ENCODE results near the gene COG8.

DNA sequence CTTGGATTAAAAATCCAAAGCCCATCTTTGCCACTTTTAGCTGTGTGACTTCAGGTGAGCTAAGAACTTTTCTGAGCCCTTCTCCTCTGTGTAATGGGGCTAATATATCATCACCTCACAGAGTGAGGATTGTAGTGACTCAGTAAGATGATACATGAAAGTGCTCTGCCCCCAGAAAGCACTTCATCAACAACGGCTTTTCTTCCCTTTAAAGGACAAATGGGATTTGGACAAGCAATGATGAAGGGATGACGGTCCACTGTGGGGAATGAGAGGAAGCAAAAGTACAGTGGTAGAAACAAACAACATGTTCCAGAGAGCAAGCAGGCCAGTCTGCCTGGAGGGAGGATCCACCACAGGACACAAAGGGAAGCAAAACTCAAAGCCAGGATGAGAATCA lies 26.5 kb upstream of the COG8 start:
- TF ChIP-seq, protein P1, sequence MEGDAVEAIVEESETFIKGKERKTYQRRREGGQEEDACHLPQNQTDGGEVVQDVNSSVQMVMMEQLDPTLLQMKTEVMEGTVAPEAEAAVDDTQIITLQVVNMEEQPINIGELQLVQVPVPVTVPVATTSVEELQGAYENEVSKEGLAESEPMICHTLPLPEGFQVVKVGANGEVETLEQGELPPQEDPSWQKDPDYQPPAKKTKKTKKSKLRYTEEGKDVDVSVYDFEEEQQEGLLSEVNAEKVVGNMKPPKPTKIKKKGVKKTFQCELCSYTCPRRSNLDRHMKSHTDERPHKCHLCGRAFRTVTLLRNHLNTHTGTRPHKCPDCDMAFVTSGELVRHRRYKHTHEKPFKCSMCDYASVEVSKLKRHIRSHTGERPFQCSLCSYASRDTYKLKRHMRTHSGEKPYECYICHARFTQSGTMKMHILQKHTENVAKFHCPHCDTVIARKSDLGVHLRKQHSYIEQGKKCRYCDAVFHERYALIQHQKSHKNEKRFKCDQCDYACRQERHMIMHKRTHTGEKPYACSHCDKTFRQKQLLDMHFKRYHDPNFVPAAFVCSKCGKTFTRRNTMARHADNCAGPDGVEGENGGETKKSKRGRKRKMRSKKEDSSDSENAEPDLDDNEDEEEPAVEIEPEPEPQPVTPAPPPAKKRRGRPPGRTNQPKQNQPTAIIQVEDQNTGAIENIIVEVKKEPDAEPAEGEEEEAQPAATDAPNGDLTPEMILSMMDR (IDR thresholded peaks at IDR 0.05; ENCODE audit: poor library complexity), result no peak
- TF ChIP-seq EZH2 (IDR thresholded peaks at IDR 0.05; ENCODE audit: borderline replicate concordance) (no peak), EZH2phosphoT487 (IDR thresholded peaks at IDR 0.05; ENCODE audit: low read depth, severe bottlenecking, unreplicated experiment) (no peak)
